Measurements from ENCODE around the gene CACNA1D.

DNA sequence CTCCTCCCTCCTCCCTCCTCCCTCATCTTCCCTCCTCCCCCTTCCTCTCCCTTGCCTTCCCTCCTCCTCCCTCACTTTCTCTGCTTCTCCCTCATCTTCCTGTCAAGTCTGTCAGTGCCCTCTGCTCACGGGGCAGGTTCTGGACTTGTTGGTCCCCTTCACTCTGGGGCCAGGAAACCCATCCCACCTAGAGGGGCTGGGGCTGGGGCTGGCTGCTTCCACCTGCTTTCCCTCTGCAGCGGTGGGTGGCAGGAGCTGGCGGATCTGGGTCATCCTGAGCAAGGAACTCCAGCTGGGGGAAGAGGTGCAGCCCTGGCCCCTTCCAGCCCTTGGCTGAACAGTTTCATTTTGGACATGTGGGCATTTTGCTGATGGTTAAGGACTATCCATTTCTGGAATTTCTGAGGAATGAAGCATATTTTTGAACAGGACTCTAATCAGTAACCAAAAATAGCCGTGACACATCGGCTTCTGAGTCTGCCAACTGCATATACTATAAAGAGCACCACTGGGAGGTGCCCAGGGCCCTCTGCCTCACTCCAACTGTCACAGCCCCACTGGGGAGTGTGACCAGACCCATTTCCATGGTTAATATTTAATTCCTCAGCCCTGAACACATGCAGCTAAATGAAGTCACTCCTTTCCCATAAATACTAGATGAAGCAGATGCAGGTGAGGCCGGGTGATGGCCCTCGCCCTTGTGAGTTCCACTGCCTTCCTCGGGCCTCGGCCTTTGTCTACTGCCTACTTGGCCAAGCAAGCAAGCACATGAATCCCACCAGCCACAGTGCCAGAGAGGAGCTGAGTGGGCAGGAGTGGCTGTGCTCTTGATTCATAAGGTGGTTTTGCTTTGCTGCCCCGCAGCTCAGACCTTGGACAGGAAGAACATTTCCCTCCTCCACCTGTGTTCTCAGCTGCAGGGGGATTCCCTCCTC lies 312.0 kb downstream of the CACNA1D start:
- TF ChIP-seq POLR2AphosphoS5 (IDR thresholded peaks at IDR 0.05; ENCODE audit: borderline replicate concordance, low read depth, low read length) (no peak), EZH2 (IDR thresholded peaks at IDR 0.05) (no peak), FOXP2 (optimal IDR thresholded peaks at IDR 0.05; ENCODE audit: control extremely low read depth, extremely low read length, insufficient read depth) (no peak)
